WTC11 (cell line): ENCODE results near the gene TOMM20L. TPM values are rescaled to one million over a fixed set of nuclear protein-coding genes. Genes with fewer than 3 reads are reported as not detected.

ENCODE experiments used
- ATAC-seq: fragments of 200-7000 bp; cut with Tn5 transposase; 2 replicates; pipeline ENCODE4 v1.10.0; 2021; ENCODE audit warnings: mild to moderate bottlenecking, moderate library complexity
- CTCF ChIA-PET: fragments of 300-600 bp; sonication (Branson Sonifier 250); formaldehyde crosslinking; loops from one replicate; lab custom pipeline; 2021; ENCODE audit warnings: antibody characterized with exemption; lab: Charles Lee
- POLR2A ChIA-PET: fragments of 350-600 bp; sonication (Branson Sonifier 250); formaldehyde crosslinking; loops from one replicate; lab custom pipeline; 2021; ENCODE audit warnings: antibody characterized with exemption; lab: Charles Lee
- DNase-seq: peaks from one replicate; pipeline ENCODE4 v3.0.0; 2021; ENCODE audit warnings: low spot score
- H3K27ac Mint-ChIP-seq: 2 replicates; pipeline ENCODE4 v1.8.0; 2021; ENCODE audit warnings: mixed read lengths
- H3K27me3 Mint-ChIP-seq: 2 replicates; pipeline ENCODE4 v1.8.0; 2021; ENCODE audit warnings: low read depth, mild to moderate bottlenecking, moderate library complexity, mixed read lengths
- H3K36me3 Mint-ChIP-seq: 2 replicates; pipeline ENCODE4 v1.8.0; 2021; ENCODE audit warnings: mixed read lengths
- H3K4me1 Mint-ChIP-seq: 2 replicates; pipeline ENCODE4 v1.8.0; 2022; ENCODE audit warnings: mixed read lengths
- H3K4me3 Mint-ChIP-seq: 2 replicates; pipeline ENCODE4 v1.8.0; 2021; ENCODE audit warnings: mild to moderate bottlenecking, moderate library complexity, mixed read lengths
- H3K9me3 Mint-ChIP-seq: 2 replicates; pipeline ENCODE4 v1.8.0; 2021; ENCODE audit warnings: mixed read lengths
- ATF2 ChIP-seq: sonication (generic); formaldehyde crosslinking; IDR thresholded peaks from 2 replicates; pipeline ENCODE4 v1.8.1; 2022; ENCODE audit warnings: low read depth, missing genetic modification reagents, borderline replicate concordance
- CREB1 ChIP-seq: sonication (generic); formaldehyde crosslinking; IDR thresholded peaks from 2 replicates; pipeline ENCODE4 v1.8.0; 2023; ENCODE audit warnings: mild to moderate bottlenecking, missing genetic modification reagents
- EMX1 ChIP-seq: fragments of 250-450 bp; sonication (Bioruptor Pico); IDR thresholded peaks from 2 replicates; pipeline ENCODE4 v1.8.0; 2021; ENCODE audit warnings: mild to moderate bottlenecking
- ESRRA ChIP-seq: sonication (generic); formaldehyde crosslinking; IDR thresholded peaks from 2 replicates; pipeline ENCODE4 v1.8.1; 2022; ENCODE audit warnings: mild to moderate bottlenecking, missing genetic modification reagents, borderline replicate concordance
- FOXJ3 ChIP-seq: sonication (generic); formaldehyde crosslinking; IDR thresholded peaks from 2 replicates; pipeline ENCODE4 v1.9.0; 2021; ENCODE audit warnings: missing genetic modification reagents, mild to moderate bottlenecking, borderline replicate concordance
- FOXP1 ChIP-seq: sonication (generic); formaldehyde crosslinking; IDR thresholded peaks from 2 replicates; pipeline ENCODE4 v1.8.0; 2022; ENCODE audit warnings: missing genetic modification reagents, mild to moderate bottlenecking, moderate library complexity, borderline replicate concordance
- JAZF1 ChIP-seq: fragments of 250-450 bp; sonication (Bioruptor Pico); IDR thresholded peaks from 2 replicates; pipeline ENCODE4 v1.9.0; 2021; ENCODE audit warnings: moderate library complexity, mild to moderate bottlenecking, inconsistent platforms
- KAT7 ChIP-seq: sonication (generic); formaldehyde crosslinking; IDR thresholded peaks from 2 replicates; pipeline ENCODE4 v1.8.1; 2023; ENCODE audit warnings: missing genetic modification reagents, mild to moderate bottlenecking, borderline replicate concordance
- MYBL2 ChIP-seq: sonication (generic); formaldehyde crosslinking; IDR thresholded peaks from 2 replicates; pipeline ENCODE4 v1.8.1; 2023; ENCODE audit warnings: mild to moderate bottlenecking, moderate library complexity, missing genetic modification reagents
- NFATC4 ChIP-seq: fragments of 250-450 bp; sonication (Bioruptor Pico); IDR thresholded peaks from 2 replicates; pipeline ENCODE4 v1.9.0; 2021; ENCODE audit warnings: mild to moderate bottlenecking
- NR1H2 ChIP-seq: sonication (generic); formaldehyde crosslinking; IDR thresholded peaks from 2 replicates; pipeline ENCODE4 v1.9.0; 2021; ENCODE audit warnings: mild to moderate bottlenecking, moderate library complexity, missing genetic modification reagents
- PRDM15 ChIP-seq: sonication (generic); formaldehyde crosslinking; IDR thresholded peaks from 2 replicates; pipeline ENCODE4 v1.8.0; 2022; ENCODE audit warnings: missing genetic modification reagents
- PRRX2 ChIP-seq: fragments of 250-450 bp; sonication (Bioruptor Pico); IDR thresholded peaks from 2 replicates; pipeline ENCODE4 v1.8.0; 2021; ENCODE audit warnings: mild to moderate bottlenecking
- SMAD3 ChIP-seq: sonication (generic); formaldehyde crosslinking; IDR thresholded peaks from 2 replicates; pipeline ENCODE4 v1.8.0; 2022; ENCODE audit warnings: missing genetic modification reagents, mild to moderate bottlenecking, borderline replicate concordance
- SMAD4 ChIP-seq: sonication (generic); formaldehyde crosslinking; IDR thresholded peaks from 2 replicates; pipeline ENCODE4 v1.8.0; 2022; ENCODE audit warnings: mild to moderate bottlenecking, missing genetic modification reagents
- SP1 ChIP-seq: sonication (generic); formaldehyde crosslinking; conservative IDR thresholded peaks from 2 replicates; pipeline ENCODE4 v1.8.1; 2022; ENCODE audit warnings: missing genetic modification reagents
- TP53 ChIP-seq: sonication (generic); formaldehyde crosslinking; IDR thresholded peaks from 2 replicates; pipeline ENCODE4 v1.8.1; 2023; ENCODE audit warnings: mild to moderate bottlenecking, missing genetic modification reagents
- USF2 ChIP-seq: sonication (generic); formaldehyde crosslinking; IDR thresholded peaks from 2 replicates; pipeline ENCODE4 v1.8.1; 2023; ENCODE audit warnings: mild to moderate bottlenecking, missing genetic modification reagents, moderate library complexity
- ZNF138 ChIP-seq: sonication (generic); formaldehyde crosslinking; conservative IDR thresholded peaks from 2 replicates; pipeline ENCODE4 v1.8.1; 2022; ENCODE audit warnings: mild to moderate bottlenecking, moderate library complexity, missing genetic modification reagents
- ZNF317 ChIP-seq: sonication (generic); formaldehyde crosslinking; IDR thresholded peaks from 2 replicates; pipeline ENCODE4 v1.8.1; 2023; ENCODE audit warnings: low read depth, mild to moderate bottlenecking, moderate library complexity, missing genetic modification reagents, borderline replicate concordance
- ZNF671 ChIP-seq: fragments of 250-450 bp; sonication (Bioruptor Pico); IDR thresholded peaks from 2 replicates; pipeline ENCODE4 v1.8.0; 2021; ENCODE audit warnings: mild to moderate bottlenecking
- total RNA-seq: library from RNA; stranded (reverse); gene quantifications from 3 replicates; pipeline ENCODE4 v1.2.3, GENCODE V29; 2021
- TF ChIP-seq, protein P1 (sequence below): sonication (generic); formaldehyde crosslinking; IDR thresholded peaks from 2 replicates; pipeline ENCODE4 v1.8.0; 2022; ENCODE audit warnings: mild to moderate bottlenecking, missing genetic modification reagents
- TF ChIP-seq, protein P2 (sequence below): sonication (generic); formaldehyde crosslinking; IDR thresholded peaks from 2 replicates; pipeline ENCODE4 v1.8.1; 2023; ENCODE audit warnings: mild to moderate bottlenecking, missing genetic modification reagents
- TF ChIP-seq, protein P3 (sequence below): fragments of 250-450 bp; sonication (Bioruptor Pico); conservative IDR thresholded peaks from 2 replicates; pipeline ENCODE4 v1.9.0; 2021; ENCODE audit warnings: mild to moderate bottlenecking

TOMM20L gene
- total RNA-seq, 1 experiment from 2014 or later = not detected

GRCh38 chr14:58401587-58401986 lies 5.9 kb downstream of the TOMM20L start (continued):
- no peak for TF ChIP-seq ZNF317 (CRISPR knock-in tag)
- TF ChIP-seq CREB1 (CRISPR knock-in tag) = no peak
- TF ChIP-seq ZNF671 (CRISPR knock-in tag) = no peak
- TF ChIP-seq, protein P1, sequence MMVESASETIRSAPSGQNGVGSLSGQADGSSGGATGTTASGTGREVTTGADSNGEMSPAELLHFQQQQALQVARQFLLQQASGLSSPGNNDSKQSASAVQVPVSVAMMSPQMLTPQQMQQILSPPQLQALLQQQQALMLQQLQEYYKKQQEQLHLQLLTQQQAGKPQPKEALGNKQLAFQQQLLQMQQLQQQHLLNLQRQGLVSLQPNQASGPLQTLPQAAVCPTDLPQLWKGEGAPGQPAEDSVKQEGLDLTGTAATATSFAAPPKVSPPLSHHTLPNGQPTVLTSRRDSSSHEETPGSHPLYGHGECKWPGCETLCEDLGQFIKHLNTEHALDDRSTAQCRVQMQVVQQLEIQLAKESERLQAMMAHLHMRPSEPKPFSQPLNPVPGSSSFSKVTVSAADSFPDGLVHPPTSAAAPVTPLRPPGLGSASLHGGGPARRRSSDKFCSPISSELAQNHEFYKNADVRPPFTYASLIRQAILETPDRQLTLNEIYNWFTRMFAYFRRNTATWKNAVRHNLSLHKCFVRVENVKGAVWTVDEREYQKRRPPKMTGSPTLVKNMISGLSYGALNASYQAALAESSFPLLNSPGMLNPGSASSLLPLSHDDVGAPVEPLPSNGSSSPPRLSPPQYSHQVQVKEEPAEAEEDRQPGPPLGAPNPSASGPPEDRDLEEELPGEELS = no peak
- no peak for TF ChIP-seq NR1H2 (CRISPR knock-in tag)
- no peak for TF ChIP-seq ESRRA
- TF ChIP-seq ZNF138 (CRISPR knock-in tag) = no peak
- no peak for TF ChIP-seq ATF2 (CRISPR knock-in tag)
- TF ChIP-seq, protein P2, sequence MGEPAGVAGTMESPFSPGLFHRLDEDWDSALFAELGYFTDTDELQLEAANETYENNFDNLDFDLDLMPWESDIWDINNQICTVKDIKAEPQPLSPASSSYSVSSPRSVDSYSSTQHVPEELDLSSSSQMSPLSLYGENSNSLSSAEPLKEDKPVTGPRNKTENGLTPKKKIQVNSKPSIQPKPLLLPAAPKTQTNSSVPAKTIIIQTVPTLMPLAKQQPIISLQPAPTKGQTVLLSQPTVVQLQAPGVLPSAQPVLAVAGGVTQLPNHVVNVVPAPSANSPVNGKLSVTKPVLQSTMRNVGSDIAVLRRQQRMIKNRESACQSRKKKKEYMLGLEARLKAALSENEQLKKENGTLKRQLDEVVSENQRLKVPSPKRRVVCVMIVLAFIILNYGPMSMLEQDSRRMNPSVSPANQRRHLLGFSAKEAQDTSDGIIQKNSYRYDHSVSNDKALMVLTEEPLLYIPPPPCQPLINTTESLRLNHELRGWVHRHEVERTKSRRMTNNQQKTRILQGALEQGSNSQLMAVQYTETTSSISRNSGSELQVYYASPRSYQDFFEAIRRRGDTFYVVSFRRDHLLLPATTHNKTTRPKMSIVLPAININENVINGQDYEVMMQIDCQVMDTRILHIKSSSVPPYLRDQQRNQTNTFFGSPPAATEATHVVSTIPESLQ = no peak

- ChIA-PET POLR2A (no interaction called here), CTCF (no interaction called here)
- H3K4me3 Mint-ChIP-seq = no peak overlapping the region
- ATAC-seq (no peak), DNase-seq (no peak)
- TF ChIP-seq PRRX2 (CRISPR knock-in tag) (no peak), SMAD4 (CRISPR knock-in tag) (no peak), MYBL2 (CRISPR knock-in tag) (no peak), KAT7 (CRISPR knock-in tag) (no peak), TP53 (no peak), PRDM15 (CRISPR knock-in tag) (no peak), SMAD3 (CRISPR knock-in tag) (no peak), FOXP1 (CRISPR knock-in tag) (no peak), SP1 (no peak), EMX1 (CRISPR knock-in tag) (no peak), NFATC4 (CRISPR knock-in tag) (no peak), ZNF138 (CRISPR knock-in tag) (no peak), USF2 (CRISPR knock-in tag) (no peak), NR1H2 (CRISPR knock-in tag) (no peak), JAZF1 (CRISPR knock-in tag) (no peak), FOXJ3 (no peak)
- TF ChIP-seq, protein P3, sequence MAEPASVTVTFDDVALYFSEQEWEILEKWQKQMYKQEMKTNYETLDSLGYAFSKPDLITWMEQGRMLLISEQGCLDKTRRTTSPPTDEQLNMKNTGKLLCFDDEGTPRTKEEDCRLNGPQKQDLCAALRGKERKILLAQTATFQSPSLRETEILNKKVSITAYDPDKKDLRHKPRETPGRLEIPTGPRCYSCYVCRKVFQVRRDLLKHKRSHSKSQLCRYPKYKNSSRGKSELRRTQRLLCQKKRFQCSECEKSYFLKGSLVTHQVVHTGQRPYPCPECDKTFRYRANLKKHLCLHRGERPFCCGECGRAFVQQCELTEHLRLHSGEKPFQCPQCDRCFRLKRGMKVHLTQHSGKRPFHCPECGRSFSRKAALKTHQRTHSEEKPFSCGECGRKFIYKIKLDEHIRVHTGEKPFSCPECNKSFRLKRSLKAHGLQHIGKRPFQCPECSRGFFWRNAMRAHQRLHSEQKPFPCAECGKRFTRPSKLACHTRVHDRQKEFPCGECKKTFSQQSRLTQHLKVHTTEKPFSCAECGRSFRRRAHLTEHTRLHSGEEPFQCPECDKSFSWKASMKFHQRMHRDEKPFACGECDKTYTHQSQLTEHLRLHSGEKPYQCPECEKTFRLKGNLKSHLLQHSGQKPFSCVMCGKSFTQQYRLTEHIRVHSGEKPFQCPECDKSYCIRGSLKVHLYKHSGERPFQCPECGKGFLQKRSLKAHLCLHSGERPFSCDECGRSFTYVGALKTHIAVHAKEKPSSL (CRISPR knock-in tag) = no peak
- H3K36me3 Mint-ChIP-seq = peaks cover 33% of the 10 kb centered on the region
- H3K9me3 Mint-ChIP-seq = no peaks in the 10 kb centered on the region
- no peaks in the 10 kb centered on the region for H3K27me3 Mint-ChIP-seq
- H3K4me1 Mint-ChIP-seq = no peaks in the 10 kb centered on the region
- H3K27ac Mint-ChIP-seq = no peak overlapping the region
Measured at GRCh38 chr14:58408681-58409215, 13.0 kb downstream of the TOMM20L start.
